Measurements from ENCODE around the gene BRCA1. TPM values are rescaled to one million over a fixed set of nuclear protein-coding genes. Genes with fewer than 3 reads are reported as not detected.

Gene BRCA1
- polyA plus RNA-seq, 1 experiment, result 9.4 TPM

DNA sequence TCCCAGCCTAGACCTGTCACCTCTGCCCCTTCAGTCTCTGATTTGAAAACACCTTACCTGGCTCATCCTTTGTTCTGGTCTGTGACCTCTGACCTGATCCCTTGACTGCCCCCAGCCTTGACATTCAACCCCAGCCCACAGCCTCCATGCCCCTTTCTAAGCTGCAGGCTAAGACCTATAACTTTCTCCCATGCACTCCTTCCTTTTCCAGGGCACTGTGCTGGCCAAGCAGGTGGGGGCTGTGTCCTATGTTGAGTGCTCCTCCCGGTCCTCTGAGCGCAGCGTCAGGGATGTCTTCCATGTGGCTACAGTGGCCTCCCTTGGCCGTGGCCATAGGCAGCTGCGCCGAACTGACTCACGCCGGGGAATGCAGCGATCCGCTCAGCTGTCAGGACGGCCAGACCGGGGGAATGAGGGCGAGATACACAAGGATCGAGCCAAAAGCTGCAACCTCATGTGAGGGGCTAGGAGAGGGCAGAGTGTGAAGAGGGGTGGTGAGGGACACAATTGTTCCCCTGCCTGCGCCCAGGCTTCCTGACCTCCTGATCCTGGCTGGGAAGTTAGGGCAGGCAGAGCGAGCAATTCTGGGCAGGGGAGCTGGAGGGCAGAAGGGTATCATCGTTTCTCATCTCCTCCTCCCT, 96.8 kb downstream of the BRCA1 start:
- H3K27me3 ChIP-seq (ENCODE audit: control insufficient read depth, insufficient read depth, low read length), result peaks cover 2% of the 10 kb centered on the region; the same call in 1 of the 2 replicates
- no peaks in the 10 kb centered on the region for H3K36me3 ChIP-seq (ENCODE audit: control insufficient read depth, insufficient read depth, low read length)
- CTCF ChIA-PET, result no interaction called here
- POLR2A ChIA-PET, result no interaction called here
- TF ChIP-seq, protein P1, sequence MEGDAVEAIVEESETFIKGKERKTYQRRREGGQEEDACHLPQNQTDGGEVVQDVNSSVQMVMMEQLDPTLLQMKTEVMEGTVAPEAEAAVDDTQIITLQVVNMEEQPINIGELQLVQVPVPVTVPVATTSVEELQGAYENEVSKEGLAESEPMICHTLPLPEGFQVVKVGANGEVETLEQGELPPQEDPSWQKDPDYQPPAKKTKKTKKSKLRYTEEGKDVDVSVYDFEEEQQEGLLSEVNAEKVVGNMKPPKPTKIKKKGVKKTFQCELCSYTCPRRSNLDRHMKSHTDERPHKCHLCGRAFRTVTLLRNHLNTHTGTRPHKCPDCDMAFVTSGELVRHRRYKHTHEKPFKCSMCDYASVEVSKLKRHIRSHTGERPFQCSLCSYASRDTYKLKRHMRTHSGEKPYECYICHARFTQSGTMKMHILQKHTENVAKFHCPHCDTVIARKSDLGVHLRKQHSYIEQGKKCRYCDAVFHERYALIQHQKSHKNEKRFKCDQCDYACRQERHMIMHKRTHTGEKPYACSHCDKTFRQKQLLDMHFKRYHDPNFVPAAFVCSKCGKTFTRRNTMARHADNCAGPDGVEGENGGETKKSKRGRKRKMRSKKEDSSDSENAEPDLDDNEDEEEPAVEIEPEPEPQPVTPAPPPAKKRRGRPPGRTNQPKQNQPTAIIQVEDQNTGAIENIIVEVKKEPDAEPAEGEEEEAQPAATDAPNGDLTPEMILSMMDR (IDR thresholded peaks at IDR 0.05; ENCODE audit: insufficient read depth, low read depth, low read length), result no peak
- no peak for DNase-seq (ENCODE audit: low read depth)
- H3K4me3 ChIP-seq (ENCODE audit: low read depth, low read length), result no peak overlapping the region

DNA sequence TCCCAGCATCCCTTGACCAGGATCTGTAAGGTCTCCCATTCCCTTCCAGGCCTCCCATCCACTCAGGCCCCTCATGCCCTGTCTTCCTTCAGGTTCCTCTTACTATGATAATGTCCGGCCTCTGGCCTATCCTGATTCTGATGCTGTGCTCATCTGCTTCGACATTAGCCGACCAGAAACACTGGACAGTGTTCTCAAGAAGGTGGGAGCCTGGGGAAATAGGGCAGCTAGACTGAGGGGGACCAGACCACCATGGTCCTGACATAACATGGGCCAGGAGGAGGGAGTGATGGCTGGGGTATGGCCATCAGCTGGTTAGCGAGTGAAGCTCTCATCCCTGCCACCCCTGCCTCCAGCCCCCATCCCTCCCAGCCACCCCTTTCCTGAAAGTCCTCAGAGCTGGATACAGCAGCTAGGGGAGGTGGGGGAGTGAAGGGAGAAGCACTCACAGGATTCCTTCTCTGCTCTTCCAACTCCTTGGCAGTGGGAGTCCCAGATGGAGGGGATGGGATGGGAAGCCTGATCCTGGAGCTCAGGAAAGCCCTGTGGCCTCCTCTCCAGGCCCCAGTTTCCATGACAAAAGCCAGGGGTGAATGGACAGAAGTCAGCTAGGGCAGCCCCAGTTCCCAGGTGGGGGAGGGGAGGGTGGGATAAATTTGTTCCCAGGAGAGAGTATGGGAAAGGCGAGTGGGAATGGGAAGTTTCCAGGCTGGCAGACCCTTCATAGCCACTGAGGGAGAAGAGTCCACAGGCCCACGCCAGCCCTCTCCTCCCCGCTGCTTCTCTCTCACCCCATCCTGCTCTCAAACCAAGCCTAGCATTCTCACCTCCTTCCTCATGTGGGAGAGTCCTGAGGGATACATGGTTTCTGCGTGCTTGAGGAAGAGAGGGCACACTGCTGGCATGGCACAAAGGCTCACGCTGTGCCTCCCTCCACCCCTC, 97.8 kb downstream of the BRCA1 start:
- TF ChIP-seq, protein P1 (IDR thresholded peaks at IDR 0.05; ENCODE audit: insufficient read depth, low read depth, low read length), result no peak
- ChIA-PET CTCF (no interaction called here), POLR2A (no interaction called here)
- no peak for DNase-seq (ENCODE audit: low read depth)
- no peak overlapping the region for H3K4me3 ChIP-seq (ENCODE audit: low read depth, low read length)
- peaks cover 2% of the 10 kb centered on the region; the same call in 1 of the 2 replicates for H3K27me3 ChIP-seq (ENCODE audit: control insufficient read depth, insufficient read depth, low read length)
- H3K36me3 ChIP-seq (ENCODE audit: control insufficient read depth, insufficient read depth, low read length), result no peaks in the 10 kb centered on the region

GRCh38 chr17:43026595-43026994, 98.6 kb downstream of the BRCA1 start:
- Histone ChIP-seq H3K27me3 (ENCODE audit: control insufficient read depth, insufficient read depth, low read length) (peaks cover 2% of the 10 kb centered on the region; the same call in 1 of the 2 replicates), H3K4me3 (ENCODE audit: low read depth, low read length) (no peak overlapping the region), H3K36me3 (ENCODE audit: control insufficient read depth, insufficient read depth, low read length) (no peaks in the 10 kb centered on the region)
- DNase-seq (ENCODE audit: low read depth), result no peak
- POLR2A ChIA-PET, result no interaction called here
- TF ChIP-seq, protein P1 (IDR thresholded peaks at IDR 0.05; ENCODE audit: insufficient read depth, low read depth, low read length), result no peak
- CTCF ChIA-PET, result interaction anchor here (1.3 kb wide), 1 partner anchor 16 kb away, joined by 7 read pairs; no protein-coding TSS in a partner anchor

- TF ChIP-seq, protein P1 (IDR thresholded peaks at IDR 0.05; ENCODE audit: insufficient read depth, low read depth, low read length), result no peak
- no peak overlapping the region for H3K4me3 ChIP-seq (ENCODE audit: low read depth, low read length)
- CTCF ChIA-PET, result interaction anchor here (0.5 to 1.3 kb wide), 3 partner anchors 16 to 1211 kb away, joined by 3 to 7 read pairs (median 3); no protein-coding TSS in a partner anchor
- DNase-seq (ENCODE audit: low read depth), result no peak
- peaks cover 2% of the 10 kb centered on the region; the same call in 1 of the 2 replicates for H3K27me3 ChIP-seq (ENCODE audit: control insufficient read depth, insufficient read depth, low read length)
- H3K36me3 ChIP-seq (ENCODE audit: control insufficient read depth, insufficient read depth, low read length), result no peaks in the 10 kb centered on the region
- POLR2A ChIA-PET, result no interaction called here
These were observed 99.2 kb downstream of the BRCA1 start for GRCh38 chr17:43025766-43026537.

Measured in BJ (cell line).